HTERT RPE-1 (cell line): ENCODE data around the gene SENP2.

Experiments used
- in situ Hi-C: fragments of 300-500 bp; cut with MboI; formaldehyde crosslinking; loops from 4 replicates; pipeline ENCODE4 v1.14.3; 2020; ENCODE audit warnings: low sequenced_read_pairs

The SENP2 gene

GRCh38 chr3:185667574-185667973, 81.5 kb downstream of the SENP2 start:
- in situ Hi-C loops, result no loop called here

- in situ Hi-C loops, result no loop called here
These were observed 91.2 kb downstream of the SENP2 start for GRCh38 chr3:185677146-185677829.

DNA sequence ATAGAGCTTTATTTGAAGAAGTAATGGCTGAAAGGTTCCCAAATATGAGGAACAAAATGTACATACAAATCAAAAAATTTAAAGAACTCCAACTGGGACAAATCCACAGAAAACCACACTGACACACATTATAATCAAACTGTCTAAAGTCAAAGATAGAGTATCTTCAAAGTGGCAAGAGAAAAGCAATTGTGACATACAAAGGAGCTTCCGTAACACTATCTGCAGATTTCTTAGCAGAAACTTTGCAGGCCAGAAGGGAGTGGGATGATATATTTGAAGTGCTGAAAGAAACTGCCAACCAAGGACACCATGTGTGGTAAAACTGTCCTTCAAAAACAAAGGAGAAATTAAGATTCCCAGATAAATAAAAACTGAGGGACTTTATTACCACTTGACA, 91.9 kb downstream of the SENP2 start:
- in situ Hi-C loops, result no loop called here

DNA sequence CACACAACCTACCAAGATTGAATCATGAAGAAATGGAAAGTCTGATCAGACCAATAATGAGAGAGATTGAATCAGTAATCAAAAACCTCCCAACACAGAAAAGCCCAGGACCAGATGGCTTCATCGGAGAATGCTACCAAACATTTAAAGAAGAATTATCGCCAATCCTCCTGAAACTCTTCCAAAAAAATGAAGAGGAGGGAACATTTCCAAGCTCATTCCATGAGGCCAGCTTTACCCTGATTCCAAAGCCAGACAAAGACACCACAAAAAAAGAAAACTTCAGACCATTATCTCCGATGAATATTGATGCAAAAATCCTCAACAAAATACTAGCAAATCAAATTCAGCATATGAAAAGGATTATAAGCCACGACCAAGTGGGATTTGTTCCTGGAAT, 94.1 kb downstream of the SENP2 start:
- in situ Hi-C loops, result no loop called here
